MM.1S (cell line): ENCODE measurements around the gene ADARB2.
A peak's percentile ranks its signal among the peaks of the same experiment; 100 is the strongest.

Experiments
- DNase-seq: peaks from one replicate; pipeline ENCODE4 v3.0.0-alpha.2; 2015
- H2AFZ ChIP-seq: fragments of 300-600 bp; sonication (generic); 2 replicates; pipeline ENCODE4 v1.6.0; 2016; ENCODE audit warnings: antibody characterized with exemption, low read length
- H3F3A ChIP-seq: fragments of 300-600 bp; sonication (generic); 2 replicates; pipeline ENCODE4 v1.6.1; 2016; ENCODE audit warnings: mild to moderate bottlenecking, antibody characterized with exemption, low read length, moderate library complexity, mixed read lengths; ENCODE audit not compliant: insufficient read depth
- H3K27ac ChIP-seq: fragments of 300-600 bp; sonication (generic); 2 replicates; pipeline ENCODE4 v1.5.1; 2016; ENCODE audit warnings: mild to moderate bottlenecking, low read length
- H3K27me3 ChIP-seq: fragments of 300-600 bp; sonication (generic); replicated peaks from 2 replicates; pipeline ENCODE4 v1.6.0; 2016; ENCODE audit warnings: low read length; ENCODE audit not compliant: insufficient read depth
- H3K36me3 ChIP-seq: fragments of 300-600 bp; sonication (generic); replicated peaks from 2 replicates; pipeline ENCODE4 v1.6.1; 2016; ENCODE audit warnings: mild to moderate bottlenecking, low read length, mixed read lengths; ENCODE audit not compliant: insufficient read depth
- H3K4me1 ChIP-seq: fragments of 300-600 bp; sonication (generic); 2 replicates; pipeline ENCODE4 v1.6.1; 2016; ENCODE audit warnings: low read length, mixed read lengths
- H3K4me2 ChIP-seq: fragments of 300-600 bp; sonication (generic); 2 replicates; pipeline ENCODE4 v1.6.0; 2016; ENCODE audit warnings: low read depth, low read length
- H3K4me3 ChIP-seq: fragments of 300-600 bp; sonication (generic); 2 replicates; pipeline ENCODE4 v1.5.1; 2016; ENCODE audit warnings: low read length, mixed read lengths
- H3K79me2 ChIP-seq: fragments of 300-600 bp; sonication (generic); 2 replicates; pipeline ENCODE4 v1.6.1; 2016; ENCODE audit warnings: mixed run types, low read length, mixed read lengths
- H3K9ac ChIP-seq: fragments of 300-600 bp; sonication (generic); 2 replicates; pipeline ENCODE4 v1.6.1; 2016; ENCODE audit warnings: low read length, mixed read lengths
- H3K9me2 ChIP-seq: fragments of 300-600 bp; sonication (generic); replicated peaks from 2 replicates; pipeline ENCODE4 v1.6.1; 2016; ENCODE audit warnings: mild to moderate bottlenecking, low read length, mixed read lengths; ENCODE audit not compliant: insufficient read depth
- H3K9me3 ChIP-seq: fragments of 300-600 bp; sonication (generic); replicated peaks from 2 replicates; pipeline ENCODE4 v1.6.1; 2016; ENCODE audit warnings: mild to moderate bottlenecking, low read length, mixed read lengths; ENCODE audit not compliant: insufficient read depth
- H4K20me1 ChIP-seq: fragments of 300-600 bp; sonication (generic); 2 replicates; pipeline ENCODE4 v1.6.1; 2016; ENCODE audit warnings: mild to moderate bottlenecking, low read length, moderate library complexity, mixed read lengths; ENCODE audit not compliant: insufficient read depth
- CTCF ChIP-seq: fragments of 300-600 bp; sonication (generic); IDR thresholded peaks from 2 replicates; pipeline ENCODE4 v1.5.1; 2016; ENCODE audit warnings: antibody characterized with exemption, low read length, mixed read lengths
- EZH2 ChIP-seq: fragments of 300-600 bp; sonication (generic); optimal IDR thresholded peaks from 2 replicates; pipeline ENCODE3; 2017; ENCODE audit warnings: low read depth, mild to moderate bottlenecking, antibody characterized with exemption, low read length, mixed read lengths
- EZH2phosphoT487 ChIP-seq: fragments of 300-600 bp; sonication (generic); IDR thresholded peaks from 2 replicates; pipeline ENCODE4 v1.6.1; 2018; ENCODE audit warnings: antibody characterized with exemption, low read length

ADARB2 gene

GRCh38 chr10:1598393-1599153, 138.8 kb downstream of the ADARB2 start:
- no peaks in the 10 kb centered on the region for H3K9me2 ChIP-seq
- no peak overlapping the region for H3K4me3 ChIP-seq
- DNase-seq = no peak
- peak overlapping the region; percentile 16; the same call in 1 of the 2 replicates for H3K27ac ChIP-seq
- H3K9ac ChIP-seq = no peak overlapping the region
- TF ChIP-seq EZH2 (no peak), EZH2phosphoT487 (no peak), CTCF (no peak)
- H3F3A ChIP-seq = no peaks in the 10 kb centered on the region
- H3K27me3 ChIP-seq = no peaks in the 10 kb centered on the region
- no peaks in the 10 kb centered on the region for H3K4me1 ChIP-seq
- no peaks in the 10 kb centered on the region for H4K20me1 ChIP-seq
- no peak overlapping the region for H3K4me2 ChIP-seq
- no peaks in the 10 kb centered on the region for H3K79me2 ChIP-seq
- H3K9me3 ChIP-seq = no peaks in the 10 kb centered on the region
- no peak overlapping the region for H2AFZ ChIP-seq
- H3K36me3 ChIP-seq = no peaks in the 10 kb centered on the region

- H4K20me1 ChIP-seq = no peaks in the 10 kb centered on the region
- no peak overlapping the region for H3K27ac ChIP-seq
- DNase-seq = no peak
- H3K9ac ChIP-seq = no peak overlapping the region
- TF ChIP-seq CTCF (no peak), EZH2phosphoT487 (no peak), EZH2 (no peak)
- H3K4me2 ChIP-seq = no peak overlapping the region
- H2AFZ ChIP-seq = no peak overlapping the region
- H3K9me3 ChIP-seq = no peaks in the 10 kb centered on the region
- H3K79me2 ChIP-seq = no peaks in the 10 kb centered on the region
- no peaks in the 10 kb centered on the region for H3F3A ChIP-seq
- H3K4me1 ChIP-seq = no peaks in the 10 kb centered on the region
- no peak overlapping the region for H3K4me3 ChIP-seq
- no peaks in the 10 kb centered on the region for H3K36me3 ChIP-seq
- no peaks in the 10 kb centered on the region for H3K27me3 ChIP-seq
- no peaks in the 10 kb centered on the region for H3K9me2 ChIP-seq
Measured at GRCh38 chr10:1597370-1598146, 139.8 kb downstream of the ADARB2 start.

GRCh38 chr10:1596482-1597099, 140.7 kb downstream of the ADARB2 start:
- Histone ChIP-seq H3K4me2 (no peak overlapping the region), H3K36me3 (no peaks in the 10 kb centered on the region), H3K4me1 (no peaks in the 10 kb centered on the region), H3K27ac (no peak overlapping the region), H4K20me1 (no peaks in the 10 kb centered on the region), H3K79me2 (no peaks in the 10 kb centered on the region), H3F3A (no peaks in the 10 kb centered on the region), H3K9me3 (no peaks in the 10 kb centered on the region), H3K9me2 (no peaks in the 10 kb centered on the region), H3K9ac (no peak overlapping the region), H2AFZ (no peak overlapping the region), H3K4me3 (no peak overlapping the region), H3K27me3 (no peaks in the 10 kb centered on the region)
- no peak for TF ChIP-seq EZH2
- no peak for TF ChIP-seq CTCF
- TF ChIP-seq EZH2phosphoT487 = no peak
- DNase-seq = no peak
